ENCODE measurements around the gene MMP12. TPM values are rescaled to one million over a fixed set of nuclear protein-coding genes. Genes with fewer than 3 reads are reported as not detected.
"Not testable (repeated sequence)": the region's sequence is repeated elsewhere in the genome, so short reads cannot be mapped to it uniquely, and the experiment has no call there.

The MMP12 gene
- polyA plus RNA-seq, 3 donors from 2014 or later: not detected

- Mint-ChIP-seq H3K27ac (no peak overlapping the region), H3K36me3 (no peaks in the 10 kb centered on the region), H3K9me3 (peaks cover 0 to 2% (median 0%) of the 10 kb centered on the region in 6 donors), H3K27me3 (ENCODE audit: low read depth in 3 of 3) (peaks cover 0 to 3% (median 0%) of the 10 kb centered on the region in 3 donors), H3K4me1 (no peaks in the 10 kb centered on the region), H3K4me3 (no peak overlapping the region)
- no peak for DNase-seq
Observed at GRCh38 chr11:102882389-102883024, 7.7 kb upstream of the MMP12 start.

GRCh38 chr11:102879801-102880200 is 5.0 kb upstream of the MMP12 start:
- no peaks in the 10 kb centered on the region for H3K4me1 Mint-ChIP-seq
- H3K27me3 Mint-ChIP-seq (ENCODE audit: low read depth in 3 of 3): peaks cover 0 to 5% (median 0%) of the 10 kb centered on the region in 3 donors
- H3K27ac Mint-ChIP-seq: no peak overlapping the region
- H3K9me3 Mint-ChIP-seq: no peaks in the 10 kb centered on the region
- DNase-seq: no peak
- H3K36me3 Mint-ChIP-seq: no peaks in the 10 kb centered on the region
- H3K4me3 Mint-ChIP-seq: no peak overlapping the region

- no peaks in the 10 kb centered on the region for H3K36me3 Mint-ChIP-seq
- H3K9me3 Mint-ChIP-seq: no peaks in the 10 kb centered on the region
- DNase-seq: no peak
- peaks cover 0 to 5% (median 0%) of the 10 kb centered on the region in 3 donors for H3K27me3 Mint-ChIP-seq (ENCODE audit: low read depth in 3 of 3)
- H3K4me1 Mint-ChIP-seq: no peaks in the 10 kb centered on the region
- H3K4me3 Mint-ChIP-seq: no peak overlapping the region
- no peak overlapping the region for H3K27ac Mint-ChIP-seq
Observed at GRCh38 chr11:102878595-102878994, 3.8 kb upstream of the MMP12 start.

- H3K4me1 Mint-ChIP-seq; H3K4me3 Mint-ChIP-seq; H3K9me3 Mint-ChIP-seq; H3K36me3 Mint-ChIP-seq; H3K27ac Mint-ChIP-seq; H3K27me3 Mint-ChIP-seq (ENCODE audit: low read depth in 3 of 3); DNase-seq: not testable (repeated sequence)
Observed at GRCh38 chr11:102869354-102869964, 5.3 kb downstream of the MMP12 start.

- Mint-ChIP-seq H3K36me3 (no peaks in the 10 kb centered on the region), H3K9me3 (no peaks in the 10 kb centered on the region), H3K27me3 (ENCODE audit: low read depth in 3 of 3) (peaks cover 0 to 2% (median 0%) of the 10 kb centered on the region in 3 donors), H3K27ac (no peak overlapping the region), H3K4me1 (no peaks in the 10 kb centered on the region), H3K4me3 (no peak overlapping the region)
- DNase-seq: no peak
Observed at GRCh38 chr11:102868339-102868738, 6.4 kb downstream of the MMP12 start.

GRCh38 chr11:102864724-102865123 is 10.1 kb downstream of the MMP12 start:
- Mint-ChIP-seq H3K27me3 (ENCODE audit: low read depth in 3 of 3) (peaks cover 0 to 2% (median 0%) of the 10 kb centered on the region in 3 donors), H3K9me3 (peaks cover 0 to 2% (median 0%) of the 10 kb centered on the region in 6 donors), H3K4me1 (no peaks in the 10 kb centered on the region), H3K4me3 (no peak overlapping the region), H3K27ac (no peak overlapping the region), H3K36me3 (no peaks in the 10 kb centered on the region)
- no peak for DNase-seq

GRCh38 chr11:102853956-102854355 is 20.8 kb downstream of the MMP12 start:
- H3K4me3 Mint-ChIP-seq: no peak overlapping the region
- no peaks in the 10 kb centered on the region for H3K36me3 Mint-ChIP-seq
- H3K27ac Mint-ChIP-seq: no peak overlapping the region
- peaks cover 0 to 3% (median 0%) of the 10 kb centered on the region in 3 donors for H3K27me3 Mint-ChIP-seq (ENCODE audit: low read depth in 3 of 3)
- no peak for DNase-seq
- H3K4me1 Mint-ChIP-seq: no peaks in the 10 kb centered on the region
- peaks cover 0 to 7% (median 0%) of the 10 kb centered on the region in 6 donors for H3K9me3 Mint-ChIP-seq

- H3K27me3 Mint-ChIP-seq (ENCODE audit: low read depth in 3 of 3): peaks cover 0 to 3% (median 0%) of the 10 kb centered on the region in 3 donors
- H3K27ac Mint-ChIP-seq: no peak overlapping the region
- H3K4me1 Mint-ChIP-seq: no peaks in the 10 kb centered on the region
- H3K4me3 Mint-ChIP-seq: no peak overlapping the region
- H3K36me3 Mint-ChIP-seq: no peaks in the 10 kb centered on the region
- peaks cover 0 to 10% (median 0%) of the 10 kb centered on the region in 6 donors for H3K9me3 Mint-ChIP-seq
- DNase-seq: no peak
Observed at GRCh38 chr11:102853055-102853454, 21.7 kb downstream of the MMP12 start.

- no peaks in the 10 kb centered on the region for H3K4me1 Mint-ChIP-seq
- no peak overlapping the region for H3K4me3 Mint-ChIP-seq
Observed at GRCh38 chr11:102850973-102851745, 23.6 kb downstream of the MMP12 start.

GRCh38 chr11:102849311-102849710 is 25.5 kb downstream of the MMP12 start:
- H3K36me3 Mint-ChIP-seq: no peaks in the 10 kb centered on the region
- H3K4me1 Mint-ChIP-seq: no peaks in the 10 kb centered on the region

More at GRCh38 chr11:102850973-102851745, 23.6 kb downstream of the MMP12 start:
- Mint-ChIP-seq H3K36me3 (no peaks in the 10 kb centered on the region), H3K27ac (no peak overlapping the region), H3K9me3 (peaks cover 0 to 10% (median under 1%) of the 10 kb centered on the region in 6 donors), H3K27me3 (ENCODE audit: low read depth in 3 of 3) (peaks cover 0 to 3% (median 0%) of the 10 kb centered on the region in 3 donors)
- DNase-seq: no peak

GRCh38 chr11:102846292-102846691 is 28.5 kb downstream of the MMP12 start:
- peaks cover 0 to 1% (median 0%) of the 10 kb centered on the region in 3 donors for H3K27me3 Mint-ChIP-seq (ENCODE audit: low read depth in 3 of 3)
- H3K36me3 Mint-ChIP-seq: no peaks in the 10 kb centered on the region
- no peak overlapping the region for H3K27ac Mint-ChIP-seq
- peaks cover 0 to 3% (median 0%) of the 10 kb centered on the region in 6 donors for H3K9me3 Mint-ChIP-seq
- no peak for DNase-seq
- H3K4me1 Mint-ChIP-seq: no peaks in the 10 kb centered on the region
- H3K4me3 Mint-ChIP-seq: no peak overlapping the region

More at GRCh38 chr11:102849311-102849710, 25.5 kb downstream of the MMP12 start:
- Mint-ChIP-seq H3K27me3 (ENCODE audit: low read depth in 3 of 3) (peaks cover 0 to 3% (median 1%) of the 10 kb centered on the region in 3 donors), H3K9me3 (peaks cover 0 to 10% (median 0%) of the 10 kb centered on the region in 6 donors), H3K27ac (no peak overlapping the region), H3K4me3 (no peak overlapping the region)
- DNase-seq: no peak

GRCh38 chr11:102843489-102843888 is 31.3 kb downstream of the MMP12 start, which contains the start of gene MMP3:
MMP3 (minus strand) TSS chr11:102843609; CDS start chr11:102843546, 63 bp downstream.
- Mint-ChIP-seq H3K27me3 (ENCODE audit: low read depth in 3 of 3) (peaks cover 0 to 1% (median 0%) of the 10 kb centered on the region in 3 donors), H3K36me3 (no peaks in the 10 kb centered on the region), H3K4me1 (no peaks in the 10 kb centered on the region), H3K9me3 (peaks cover 0 to 3% (median 0%) of the 10 kb centered on the region in 6 donors), H3K4me3 (no peak within 1 kb of the TSS), H3K27ac (no peak within 1 kb of the TSS)
- DNase-seq: no peak

- Mint-ChIP-seq H3K4me1 (no peaks in the 10 kb centered on the region), H3K27ac (no peak overlapping the region), H3K36me3 (no peaks in the 10 kb centered on the region), H3K9me3 (peaks cover 0 to 3% (median 0%) of the 10 kb centered on the region in 6 donors), H3K27me3 (ENCODE audit: low read depth in 3 of 3) (peaks cover 0 to 1% (median 0%) of the 10 kb centered on the region in 3 donors), H3K4me3 (no peak overlapping the region)
- DNase-seq: no peak
Observed at GRCh38 chr11:102842930-102843329, 31.9 kb downstream of the MMP12 start.

- Mint-ChIP-seq H3K27me3 (ENCODE audit: low read depth in 3 of 3) (peaks cover 0 to 1% (median 0%) of the 10 kb centered on the region in 3 donors), H3K9me3 (peaks cover 0 to 2% (median under 1%) of the 10 kb centered on the region in 6 donors), H3K27ac (no peak overlapping the region), H3K4me3 (no peak overlapping the region), H3K36me3 (no peaks in the 10 kb centered on the region), H3K4me1 (no peaks in the 10 kb centered on the region)
- DNase-seq: no peak
Observed at GRCh38 chr11:102840018-102840417, 34.8 kb downstream of the MMP12 start.

Data from immature natural killer cell (primary cell).